Urinary bladder (tissue), 4 donors: ENCODE measurements around the gene CACHD1. TPM values are rescaled to one million over a fixed set of nuclear protein-coding genes. Genes with fewer than 3 reads are reported as not detected.

Source experiments
- DNase-seq: peaks from one replicate; pipeline ENCODE4 v3.0.0-alpha.2; 2015; ENCODE audit errors: extremely low spot score
- H3K27ac ChIP-seq: one replicate; pipeline ENCODE4 v1.5.1; 2013; ENCODE audit warnings: low read depth, mild to moderate bottlenecking, moderate library complexity
- H3K36me3 ChIP-seq: one replicate; pipeline ENCODE4 v1.6.1; 2013; ENCODE audit warnings: mild to moderate bottlenecking, moderate library complexity; ENCODE audit not compliant: insufficient read depth
- H3K4me1 ChIP-seq: one replicate; pipeline ENCODE4 v1.6.1; 2013; ENCODE audit warnings: mild to moderate bottlenecking, moderate library complexity; ENCODE audit not compliant: insufficient read depth
- H3K4me3 ChIP-seq: one replicate; pipeline ENCODE4 v1.5.1; 2013; ENCODE audit warnings: low read depth, low read length
- WGBS: extraction: QIAGEN DNeasy Blood & Tissue Kit; methylation state at CpG from one replicate; pipeline ENCODE4 v1.1.7; 2013; 5-methylcytosine and 5-hydroxymethylcytosine counted together
- polyA plus RNA-seq: library from polyadenylated mRNA; stranded (reverse); fragments of 200-250 nt; gene quantifications from one replicate; pipeline ENCODE4 v1.2.3, GENCODE V29; 2013
- total RNA-seq: library from RNA; depleted of rRNA; stranded (reverse); fragments of >200 nt; gene quantifications from one replicate; pipeline ENCODE4 v1.2.3, GENCODE V29; 2014
- donor health status: healthy with polysubstance abuse.
- donor health status: healthy.

Gene CACHD1
- total and polyA plus RNA-seq, 2 donors = 7.5 to 22.3 TPM

DNA sequence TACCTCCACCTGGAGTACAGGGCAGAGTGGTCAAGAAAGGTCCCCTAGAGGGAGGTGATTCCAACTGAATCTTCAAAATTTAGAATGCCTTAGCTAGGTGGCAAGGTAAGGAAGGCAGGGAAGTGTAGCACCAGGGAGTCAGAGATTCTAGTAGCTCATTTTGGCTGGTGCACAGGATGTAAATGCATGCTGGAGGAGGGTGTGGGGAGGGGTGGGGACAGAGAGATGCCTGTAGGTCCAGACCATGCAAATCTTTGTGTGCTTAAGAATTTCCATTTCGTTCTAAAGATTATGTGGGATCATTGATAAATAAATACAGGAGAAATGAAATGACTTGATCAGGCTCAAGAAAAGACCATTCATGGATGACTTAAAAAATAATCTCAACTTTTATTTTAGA, 11.0 kb upstream of the CACHD1 start:
- Histone ChIP-seq H3K27ac (no peak overlapping the region), H3K4me1 (no peaks in the 10 kb centered on the region), H3K36me3 (no peaks in the 10 kb centered on the region), H3K4me3 (no peak overlapping the region)
- no peak for DNase-seq
- WGBS = 60% methylated on average over 1 of the region's 1 CpG

DNA sequence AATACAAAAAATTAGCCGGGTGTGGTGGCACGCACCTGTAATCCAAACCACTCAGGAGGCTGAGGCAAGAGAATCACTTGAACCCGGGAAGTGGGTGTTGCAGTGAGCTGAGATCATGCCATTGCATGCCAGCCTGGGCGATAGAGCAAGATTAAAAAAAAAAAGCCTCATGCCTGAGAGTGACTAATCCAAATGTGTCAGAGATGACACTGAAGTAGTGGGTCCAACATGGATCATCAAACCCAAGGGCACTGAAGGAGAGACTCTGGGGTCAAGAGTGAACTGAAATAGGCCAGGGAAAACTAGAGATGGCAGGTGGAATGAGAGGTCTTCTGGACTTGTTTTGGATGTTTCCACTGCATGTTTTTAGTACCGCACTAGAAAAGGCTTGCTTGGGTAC, 10.2 kb upstream of the CACHD1 start:
- H3K36me3 ChIP-seq = no peaks in the 10 kb centered on the region
- WGBS = 94% methylated on average over 5 of the region's 5 CpGs
- H3K4me3 ChIP-seq = no peak overlapping the region
- H3K27ac ChIP-seq = no peak overlapping the region
- no peak for DNase-seq
- no peaks in the 10 kb centered on the region for H3K4me1 ChIP-seq

DNA sequence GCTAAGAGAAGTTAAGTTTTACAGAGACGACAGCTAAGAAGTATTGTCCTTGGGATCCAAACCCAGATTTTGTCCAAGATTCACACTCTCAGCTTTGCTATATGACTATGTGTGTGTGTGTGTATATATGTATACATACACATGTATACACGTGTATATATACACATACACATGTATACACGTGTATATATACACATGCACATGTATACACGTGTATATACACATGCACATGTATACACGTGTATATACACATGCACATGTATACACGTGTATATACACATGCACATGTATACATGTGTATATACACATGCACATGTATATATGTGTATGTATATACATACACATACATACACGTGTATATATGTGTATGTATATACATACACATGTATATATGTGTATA, 3.9 kb upstream of the CACHD1 start:
- no peak overlapping the region for H3K27ac ChIP-seq
- 86% methylated on average over 7 of the region's 7 CpGs for WGBS
- DNase-seq = no peak
- H3K4me3 ChIP-seq = no peak overlapping the region
- no peaks in the 10 kb centered on the region for H3K4me1 ChIP-seq
- no peaks in the 10 kb centered on the region for H3K36me3 ChIP-seq

DNA sequence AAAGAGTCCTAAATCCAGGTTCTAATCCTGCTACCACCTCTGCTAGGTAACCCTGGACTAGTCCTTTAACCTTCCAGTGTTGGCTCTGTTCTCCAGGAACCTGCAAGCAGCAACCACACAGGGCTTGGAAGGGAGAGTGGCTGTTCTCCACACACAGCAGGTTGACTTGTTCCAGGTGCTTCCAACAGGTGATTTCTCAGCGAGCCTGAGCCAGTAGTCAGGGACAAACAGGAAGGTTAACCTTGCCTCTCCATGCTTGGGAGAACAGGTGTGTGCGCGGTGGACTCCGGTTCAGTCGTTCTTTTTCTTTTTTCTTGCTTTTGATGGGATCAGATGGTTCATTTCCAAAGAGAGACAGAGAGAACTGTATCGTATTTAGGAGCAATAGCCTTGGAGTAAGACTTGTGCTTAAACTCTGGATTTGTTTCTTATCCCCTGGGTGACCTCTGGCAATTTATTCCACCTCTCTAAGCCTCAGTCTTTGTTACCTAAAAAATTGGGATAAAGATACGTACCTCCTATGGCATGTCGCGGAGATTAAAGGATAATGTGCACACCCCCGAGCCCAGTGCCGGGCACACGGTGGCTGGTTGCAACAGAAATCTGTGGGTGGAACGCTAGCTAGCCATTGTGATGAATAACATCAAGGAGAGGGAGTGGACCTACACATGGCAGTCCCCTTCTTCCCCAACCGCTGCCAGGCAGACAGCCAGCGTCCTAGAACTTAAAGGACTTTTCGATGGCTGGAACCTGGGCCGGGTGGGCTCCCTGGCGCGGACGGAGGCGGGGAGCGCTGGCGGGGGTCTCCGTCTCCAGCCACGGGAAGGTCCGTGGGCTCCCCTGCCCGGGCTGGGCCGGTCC, 583 bp upstream of the CACHD1 start:
- Histone ChIP-seq H3K27ac (peak overlapping the region; percentile 82), H3K4me3 (peak overlapping the region; percentile 86), H3K4me1 (no peaks in the 10 kb centered on the region), H3K36me3 (no peaks in the 10 kb centered on the region)
- 10% methylated on average over 28 of the region's 28 CpGs for WGBS
- no peak for DNase-seq

DNA sequence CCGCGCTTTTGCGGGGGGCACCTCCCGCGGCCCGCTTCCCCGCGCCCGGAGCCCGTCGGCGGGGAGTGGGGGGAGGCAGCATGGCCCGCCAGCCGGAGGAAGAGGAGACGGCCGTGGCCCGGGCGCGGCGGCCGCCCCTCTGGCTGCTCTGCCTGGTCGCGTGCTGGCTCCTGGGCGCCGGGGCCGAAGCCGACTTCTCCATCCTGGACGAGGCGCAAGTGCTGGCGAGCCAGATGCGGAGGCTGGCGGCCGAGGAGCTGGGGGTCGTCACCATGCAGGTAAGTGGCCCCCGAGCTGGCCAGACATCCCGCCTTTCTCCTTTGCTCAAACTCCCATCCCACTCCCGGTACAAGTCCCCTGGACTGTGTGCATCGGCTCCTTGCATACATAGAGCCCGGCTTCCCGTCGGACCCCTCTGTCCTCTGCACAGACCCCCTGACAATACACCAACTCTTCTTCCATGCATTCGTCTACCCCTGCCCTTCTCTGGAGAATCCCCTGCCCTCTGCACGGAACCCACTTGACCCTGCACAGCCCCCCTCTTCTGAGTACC, 812 bp downstream of the CACHD1 start:
- peak overlapping the region; percentile 86 for H3K4me3 ChIP-seq
- peak overlapping the region; percentile 82 for H3K27ac ChIP-seq
- no peaks in the 10 kb centered on the region for H3K36me3 ChIP-seq
- WGBS = under 1% methylated on average over 43 of the region's 43 CpGs
- no peaks in the 10 kb centered on the region for H3K4me1 ChIP-seq
- no peak for DNase-seq

DNA sequence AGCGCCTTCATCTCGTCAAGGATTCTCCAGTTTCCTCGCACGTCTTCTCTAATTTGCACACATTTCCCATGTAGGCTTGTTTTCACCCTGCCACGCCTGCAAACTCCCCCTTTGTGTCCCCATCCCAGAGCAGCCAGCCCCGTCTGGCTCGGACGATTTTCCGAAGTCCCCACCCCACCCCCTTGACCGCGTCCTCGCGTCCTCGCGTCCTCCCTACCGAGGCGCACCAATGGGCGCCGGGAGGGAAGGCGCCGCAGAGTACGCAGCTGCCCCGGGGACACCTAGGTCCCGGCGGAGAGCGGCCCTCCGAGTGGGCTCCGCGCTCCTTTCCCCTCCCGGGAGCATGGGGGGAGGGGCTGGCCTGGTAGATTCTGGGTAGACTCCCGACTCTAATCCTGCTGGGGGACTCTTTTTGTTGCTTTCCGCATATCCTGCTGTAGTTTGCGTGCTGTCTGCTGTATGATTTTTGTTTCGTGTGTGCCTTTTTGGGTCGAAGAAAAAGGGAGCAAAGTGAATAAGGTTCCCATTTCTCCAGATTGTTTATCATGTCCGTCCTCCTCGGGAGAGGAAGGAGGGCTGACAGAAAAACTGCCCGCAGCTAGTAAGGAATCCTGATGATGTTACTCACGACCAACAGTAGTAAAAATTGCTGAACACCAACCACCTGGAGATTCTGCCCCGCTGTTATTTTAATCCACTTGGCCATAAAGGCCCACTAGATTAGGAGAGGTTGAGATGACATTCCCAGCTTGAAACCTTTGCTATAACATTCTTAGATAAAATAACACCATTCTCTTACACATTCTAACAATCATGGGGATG, 1.5 kb downstream of the CACHD1 start:
- Histone ChIP-seq H3K27ac (peak overlapping the region; percentile 47), H3K36me3 (no peaks in the 10 kb centered on the region), H3K4me3 (peak overlapping the region; percentile 86), H3K4me1 (no peaks in the 10 kb centered on the region)
- WGBS = 1% methylated on average over 40 of the region's 40 CpGs
- DNase-seq = no peak

DNA sequence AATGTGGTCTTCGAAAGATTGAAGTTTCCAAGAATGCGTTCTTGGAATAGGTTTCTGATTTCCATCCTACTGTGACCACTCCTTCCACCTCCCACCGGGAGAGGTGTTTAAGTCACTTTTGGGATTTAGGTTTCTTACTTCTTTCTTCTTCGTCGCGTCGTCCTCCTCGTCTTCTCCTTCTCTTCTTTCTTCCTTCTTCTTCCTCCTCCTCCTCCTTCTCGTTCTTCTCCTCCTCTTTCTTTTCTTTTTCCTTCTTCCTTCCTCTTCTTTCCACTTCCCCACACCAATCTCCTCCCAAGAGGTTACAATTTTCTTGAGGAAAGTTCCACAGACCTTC, 2.1 kb downstream of the CACHD1 start:
- no peaks in the 10 kb centered on the region for H3K36me3 ChIP-seq
- no peaks in the 10 kb centered on the region for H3K4me1 ChIP-seq
- no peak overlapping the region for H3K27ac ChIP-seq
- DNase-seq = no peak
- peak overlapping the region; percentile 86 for H3K4me3 ChIP-seq
- 44% methylated on average over 9 of the region's 9 CpGs for WGBS

DNA sequence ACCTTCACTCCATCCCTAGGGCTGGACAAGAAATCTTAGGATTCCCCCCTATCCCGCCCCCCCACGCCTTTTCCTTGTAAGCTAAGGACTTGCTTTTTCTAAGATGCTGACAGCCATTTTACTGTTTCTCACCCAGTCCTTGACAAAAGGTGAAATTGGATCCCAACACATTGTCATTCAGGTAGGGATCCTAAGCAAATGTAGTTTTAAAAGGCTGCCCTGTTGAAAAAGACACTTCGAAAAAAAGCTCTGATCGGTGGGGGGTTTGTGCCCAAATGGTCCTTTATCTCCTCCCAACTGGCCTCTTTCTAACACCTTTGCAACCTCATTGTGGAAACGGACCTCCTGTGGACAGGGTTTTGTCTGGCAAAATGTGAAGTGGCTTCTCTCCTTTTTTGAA, 2.9 kb downstream of the CACHD1 start:
- H3K27ac ChIP-seq = no peak overlapping the region
- 93% methylated on average over 5 of the region's 5 CpGs for WGBS
- no peak overlapping the region for H3K4me3 ChIP-seq
- no peaks in the 10 kb centered on the region for H3K36me3 ChIP-seq
- no peak for DNase-seq
- H3K4me1 ChIP-seq = no peaks in the 10 kb centered on the region

DNA sequence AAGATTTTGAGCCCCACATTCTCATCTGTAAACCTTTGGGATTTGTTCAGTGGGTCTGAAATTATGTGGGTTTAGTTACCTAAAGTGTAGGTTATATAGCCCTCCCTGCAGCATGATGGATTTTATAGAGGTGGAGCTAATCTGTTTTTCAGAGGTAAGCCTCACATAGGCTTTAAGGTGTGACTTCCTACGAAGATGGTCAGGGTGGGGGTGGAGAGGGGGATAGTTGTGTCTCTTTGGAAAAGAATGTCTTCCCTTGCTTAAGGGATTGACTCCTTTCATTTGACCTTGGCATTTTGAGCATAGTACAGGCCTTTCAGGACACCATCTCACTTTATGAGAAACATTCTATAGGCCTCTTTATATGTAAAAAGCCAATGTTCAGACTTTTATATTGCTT, 3.4 kb downstream of the CACHD1 start:
- H3K36me3 ChIP-seq = no peaks in the 10 kb centered on the region
- no peak overlapping the region for H3K4me3 ChIP-seq
- no peak for DNase-seq
- 86% methylated on average over 1 of the region's 1 CpG for WGBS
- no peak overlapping the region for H3K27ac ChIP-seq
- H3K4me1 ChIP-seq = no peaks in the 10 kb centered on the region

DNA sequence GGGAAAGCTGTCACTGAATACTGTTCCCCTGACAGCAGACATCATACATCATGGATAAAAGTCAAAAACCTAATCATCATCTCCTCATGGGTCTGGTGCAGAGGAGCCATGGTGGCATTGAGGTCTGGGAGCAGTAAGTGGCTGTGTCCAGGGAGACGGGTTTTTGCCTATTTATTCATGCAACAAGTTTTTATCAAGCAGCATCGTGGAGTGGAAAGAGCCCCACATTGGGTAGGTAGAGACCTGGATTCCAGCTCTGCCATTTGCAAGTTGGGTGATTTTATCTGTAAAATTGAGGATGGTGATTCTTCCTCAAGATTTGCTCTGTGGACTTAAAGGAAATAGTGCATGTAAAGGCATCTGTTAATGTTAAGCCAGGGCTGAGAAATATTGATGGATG, 4.2 kb downstream of the CACHD1 start:
- DNase-seq = no peak
- 92% methylated on average over 2 of the region's 2 CpGs for WGBS
- Histone ChIP-seq H3K4me3 (no peak overlapping the region), H3K36me3 (no peaks in the 10 kb centered on the region), H3K4me1 (no peaks in the 10 kb centered on the region), H3K27ac (no peak overlapping the region)

DNA sequence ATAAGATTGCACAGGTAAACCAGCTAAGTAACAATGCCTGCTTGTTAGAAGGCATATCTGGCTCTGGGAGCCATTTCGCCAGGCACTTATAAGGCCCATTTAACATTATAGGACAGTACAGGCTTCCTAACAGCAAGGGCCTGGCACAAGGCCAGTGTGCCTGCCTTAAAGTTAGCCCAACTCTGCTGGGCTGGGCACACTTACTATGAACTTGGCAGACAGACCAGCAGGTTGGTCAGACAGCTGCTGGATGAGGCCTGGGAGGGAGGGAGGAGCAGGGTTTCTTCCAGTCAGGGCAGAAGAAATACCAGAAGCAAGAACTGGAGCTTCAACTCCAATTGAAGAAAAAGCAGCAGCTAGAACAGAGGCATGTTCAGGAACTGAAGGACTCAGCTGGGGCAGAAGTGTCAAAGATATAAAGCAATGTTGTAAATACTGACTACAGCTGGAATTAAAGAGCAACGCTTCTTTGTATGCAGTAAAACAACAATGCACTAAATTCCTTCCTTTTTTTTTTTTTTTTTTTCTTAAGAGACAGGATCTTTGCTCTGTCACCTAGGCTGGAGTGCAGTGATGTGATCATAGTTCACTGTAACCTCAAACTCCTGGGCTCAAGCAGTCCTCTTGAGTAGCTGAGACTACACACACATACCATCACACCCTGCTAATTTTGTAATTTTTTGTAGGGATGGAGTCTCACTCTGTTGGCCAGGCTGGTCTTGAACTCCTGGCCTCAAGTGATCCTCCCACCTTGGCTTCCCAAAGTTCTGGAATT, 4.9 kb downstream of the CACHD1 start:
- WGBS = 76% methylated on average over 2 of the region's 2 CpGs
- Histone ChIP-seq H3K36me3 (no peaks in the 10 kb centered on the region), H3K27ac (no peak overlapping the region), H3K4me3 (no peak overlapping the region), H3K4me1 (no peaks in the 10 kb centered on the region)
- DNase-seq = no peak

DNA sequence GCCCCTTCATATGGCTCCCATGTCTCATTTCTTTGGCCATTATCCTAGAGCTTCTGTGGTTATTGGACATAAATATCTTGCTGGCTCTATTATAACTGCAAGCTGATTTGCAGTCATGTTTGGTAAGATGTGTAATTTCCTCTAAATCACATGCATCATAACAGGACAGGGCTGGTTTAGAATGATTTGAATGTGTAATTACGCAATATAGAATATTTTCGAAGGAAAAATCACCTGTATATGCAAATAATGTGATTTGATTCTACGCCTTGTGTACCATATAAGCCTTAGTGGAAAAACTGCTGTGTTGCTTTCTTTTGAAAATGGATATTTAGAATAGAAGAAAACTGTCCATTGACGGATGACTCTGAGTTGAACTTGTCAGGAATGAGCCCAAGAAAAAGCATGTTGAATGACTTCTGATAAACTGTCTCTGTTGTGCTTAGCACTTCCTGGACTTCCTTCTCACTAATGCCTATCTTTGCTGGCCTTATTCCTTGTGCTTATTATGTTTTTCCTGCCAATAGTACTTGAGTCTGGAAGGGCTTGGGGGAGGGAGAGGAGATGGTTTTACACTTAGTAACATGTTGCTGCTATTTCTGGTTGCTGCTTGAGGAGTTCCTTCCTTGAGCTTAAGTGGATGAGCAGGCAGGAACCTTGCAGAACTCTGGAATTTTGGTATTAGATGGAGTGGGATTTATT, 6.5 kb downstream of the CACHD1 start:
- 69% methylated on average over 4 of the region's 4 CpGs for WGBS
- Histone ChIP-seq H3K27ac (no peak overlapping the region), H3K4me1 (no peaks in the 10 kb centered on the region), H3K36me3 (no peaks in the 10 kb centered on the region), H3K4me3 (no peak overlapping the region)
- DNase-seq = no peak
